NCI-H526 treated with DMSO at 0.1 percent for 48 hours (cell line): Measurements from ENCODE around the gene STK25.
"Not testable (repeated sequence)": the region's sequence is repeated elsewhere in the genome, so short reads cannot be mapped to it uniquely, and the experiment has no call there.

Experiments
- DNase-seq: peaks from one replicate; lab custom pipeline; 2025; lab: John Stamatoyannopoulos, UW

Gene STK25

DNA sequence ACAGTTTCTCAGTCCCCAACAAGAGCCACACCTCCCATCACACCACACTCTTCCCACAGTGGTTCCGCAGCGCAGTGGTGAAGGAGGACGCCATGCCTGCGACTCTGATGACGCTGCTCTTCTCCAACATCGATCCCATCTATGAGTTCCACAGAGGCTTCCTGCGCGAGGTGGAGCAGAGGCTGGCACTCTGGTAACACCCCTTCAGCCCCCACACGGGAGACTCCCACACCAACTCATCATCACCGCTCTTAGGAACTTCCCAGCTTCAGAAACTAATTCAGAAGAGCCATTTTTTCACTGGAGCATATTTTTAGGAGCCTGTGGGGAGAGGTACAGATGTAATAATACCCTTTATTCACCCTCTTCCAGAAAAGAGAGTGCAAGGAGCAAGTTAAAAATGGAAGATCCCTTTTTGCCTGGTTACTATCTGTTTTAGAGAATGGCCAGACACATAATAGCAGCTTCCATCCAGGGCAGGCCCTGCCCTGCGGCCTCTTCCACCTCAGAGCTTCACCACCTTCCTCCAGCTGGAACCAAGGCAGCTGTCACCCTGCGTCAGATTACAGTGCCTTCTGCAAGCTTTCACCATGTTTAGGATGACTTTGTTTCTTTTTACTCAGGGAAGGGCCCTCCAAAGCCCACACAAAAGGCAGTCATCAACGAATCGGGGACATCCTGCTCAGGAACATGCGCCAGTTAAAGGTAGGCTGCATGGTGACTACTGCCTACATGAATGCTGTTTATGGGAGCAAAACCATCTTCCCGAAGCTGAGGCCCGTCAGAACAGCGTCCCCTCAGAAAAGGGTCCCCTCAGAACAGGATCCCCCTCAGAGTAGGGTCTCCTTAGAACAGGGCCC, 44.9 kb downstream of the STK25 start:
- no peak for DNase-seq

DNA sequence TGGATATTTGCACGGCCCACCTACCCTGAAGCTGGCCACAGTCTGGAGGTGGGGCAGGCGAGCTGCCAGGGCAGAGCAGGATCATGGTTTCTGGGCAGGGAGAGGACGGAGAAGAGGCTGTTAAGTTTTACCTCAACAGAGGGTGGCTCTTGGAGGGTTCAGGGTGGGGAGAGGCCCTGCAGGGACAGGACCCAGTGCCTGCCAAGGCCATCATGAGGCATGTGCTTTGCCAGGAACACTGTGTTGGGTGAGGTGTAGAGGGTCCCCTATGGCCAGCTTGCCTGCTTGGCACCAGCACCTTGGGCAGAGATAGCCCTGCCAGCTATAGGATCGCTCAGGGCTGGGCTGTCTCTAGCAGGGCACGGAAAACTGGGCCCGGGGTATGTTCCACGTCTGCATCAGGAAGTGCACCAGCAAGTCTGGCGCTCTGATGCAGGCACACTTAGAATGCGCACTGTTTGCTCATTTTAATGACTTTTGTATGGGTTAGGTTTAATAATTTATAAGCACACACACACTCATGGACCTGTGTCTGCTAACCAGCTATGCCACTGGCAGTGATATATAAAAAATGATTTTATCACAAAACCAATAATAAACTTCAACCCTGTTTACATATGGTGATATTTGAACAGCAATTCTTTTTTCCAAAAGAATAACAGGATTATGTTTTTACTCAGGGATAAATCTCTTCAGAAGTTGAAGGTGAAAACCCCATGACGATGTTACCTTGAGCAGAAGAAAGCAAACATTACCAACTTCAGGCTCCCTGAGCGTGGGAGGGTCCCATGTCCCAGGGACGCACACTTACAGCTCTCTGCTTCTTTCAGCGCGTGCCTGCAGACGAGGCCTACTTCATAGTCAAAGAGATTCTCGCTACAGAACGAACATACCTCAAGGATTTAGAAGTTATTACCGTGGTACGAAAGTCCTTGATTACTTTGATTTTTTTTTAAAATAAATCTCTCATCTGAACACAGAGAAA, 46.4 kb downstream of the STK25 start:
- DNase-seq: no peak

DNA sequence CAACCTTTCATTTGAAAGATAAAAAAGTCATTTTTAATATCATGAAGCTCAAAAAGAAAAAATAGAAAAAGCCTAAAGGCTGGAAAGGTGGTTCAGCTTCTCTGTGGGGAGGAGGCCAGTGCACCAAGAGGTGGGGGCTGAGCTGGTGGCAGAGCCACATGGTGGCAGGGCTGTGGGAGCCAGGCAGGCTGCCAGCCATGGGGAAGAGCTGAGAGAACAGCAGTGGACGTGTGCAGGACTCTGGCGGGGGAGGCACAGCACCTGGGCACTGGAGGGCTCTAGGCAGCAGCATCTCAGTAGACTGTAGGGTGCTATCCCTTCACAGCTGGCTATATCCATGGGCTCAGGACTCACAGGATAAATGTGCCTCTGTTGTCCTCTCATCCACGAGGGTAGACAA, 47.8 kb downstream of the STK25 start:
- no peak for DNase-seq

DNA sequence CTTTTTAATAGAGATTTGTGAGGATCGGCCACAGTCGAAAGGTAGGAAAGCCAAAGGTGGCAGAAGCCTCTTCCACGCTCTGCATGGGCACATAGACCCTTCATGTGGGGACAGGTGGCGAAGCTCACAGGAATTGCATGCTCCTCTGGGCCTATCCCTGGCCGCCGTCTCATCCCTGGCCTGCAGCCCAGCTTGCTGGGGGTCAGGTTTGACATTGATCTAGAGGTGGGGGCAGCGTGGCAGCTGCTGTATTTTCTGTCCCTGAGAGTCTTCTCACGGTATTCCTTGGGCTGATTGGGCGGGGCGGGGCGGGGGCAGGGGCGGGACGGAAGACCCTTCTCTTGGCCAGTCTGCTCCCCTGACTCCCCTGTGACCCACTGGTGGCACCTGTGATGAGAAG, 48.9 kb downstream of the STK25 start:
- DNase-seq: no peak

DNA sequence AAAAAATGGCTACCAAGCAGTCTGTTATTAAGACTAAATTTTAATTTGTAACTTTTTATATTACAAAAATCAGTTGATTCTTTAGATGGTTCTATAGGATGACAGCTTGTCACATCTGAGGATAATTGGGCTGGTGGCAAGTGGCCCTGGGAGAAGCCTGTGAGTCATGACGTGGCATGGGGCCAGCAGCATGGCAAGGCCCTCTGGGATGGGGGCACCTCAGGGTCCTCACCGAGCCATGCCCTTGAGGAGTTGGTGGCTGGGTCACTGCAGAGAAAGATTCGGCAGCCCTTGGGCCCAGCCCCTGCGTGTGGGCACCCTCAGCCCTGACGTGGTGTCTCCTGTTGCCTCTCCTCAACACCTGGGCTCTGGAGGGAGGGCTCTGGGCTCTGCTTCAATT, 49.7 kb downstream of the STK25 start:
- no peak for DNase-seq

DNA sequence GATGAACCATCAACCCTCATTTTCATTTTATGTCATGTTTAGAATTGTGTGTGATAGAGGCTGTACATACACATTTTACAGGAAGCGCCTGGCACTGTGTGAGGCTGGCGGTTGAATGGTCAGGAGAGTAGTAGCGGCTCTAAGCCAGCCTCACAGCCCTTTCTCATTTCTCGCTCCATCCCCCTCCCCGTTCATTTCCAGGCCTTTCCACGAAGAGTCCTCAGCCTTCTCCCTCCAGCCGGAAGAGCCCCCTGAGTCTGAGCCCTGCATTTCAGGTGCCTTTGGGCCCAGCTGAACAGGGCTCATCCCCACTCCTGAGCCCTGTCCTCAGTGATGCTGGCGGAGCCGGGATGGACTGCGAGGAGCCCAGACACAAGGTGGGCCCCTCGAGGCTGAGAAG, 51.8 kb downstream of the STK25 start:
- DNase-seq: no peak

DNA sequence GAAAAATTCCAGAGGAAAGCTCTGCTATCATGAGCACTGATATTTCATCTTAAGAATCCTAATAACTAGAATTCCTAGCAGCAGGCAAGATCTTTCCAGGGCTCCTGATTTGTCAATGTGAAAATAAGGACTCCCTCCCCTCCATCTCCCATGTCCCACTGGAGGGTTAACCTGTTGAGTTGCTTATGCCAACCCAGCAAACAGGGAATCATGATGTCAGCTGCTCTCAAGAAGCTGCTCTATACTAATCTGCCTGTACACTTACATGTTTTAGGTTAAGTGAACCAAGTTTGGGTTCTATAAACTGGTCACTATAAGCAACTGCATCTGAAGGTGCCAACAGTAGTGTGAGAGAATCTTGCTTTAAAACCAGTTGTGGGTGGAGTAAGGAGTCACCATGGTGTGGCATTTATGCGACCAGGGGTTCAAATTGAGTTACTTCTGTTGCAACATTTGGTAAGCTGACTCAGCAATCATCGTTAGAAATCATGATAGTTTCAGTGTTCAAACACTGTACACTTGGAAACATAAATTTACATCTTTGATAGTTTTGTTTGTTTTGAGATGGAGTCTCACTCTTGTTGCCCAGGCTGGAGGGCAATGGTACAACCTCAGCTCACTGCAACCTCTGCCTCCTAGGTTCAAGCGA, 53.4 kb downstream of the STK25 start:
- no peak for DNase-seq

DNA sequence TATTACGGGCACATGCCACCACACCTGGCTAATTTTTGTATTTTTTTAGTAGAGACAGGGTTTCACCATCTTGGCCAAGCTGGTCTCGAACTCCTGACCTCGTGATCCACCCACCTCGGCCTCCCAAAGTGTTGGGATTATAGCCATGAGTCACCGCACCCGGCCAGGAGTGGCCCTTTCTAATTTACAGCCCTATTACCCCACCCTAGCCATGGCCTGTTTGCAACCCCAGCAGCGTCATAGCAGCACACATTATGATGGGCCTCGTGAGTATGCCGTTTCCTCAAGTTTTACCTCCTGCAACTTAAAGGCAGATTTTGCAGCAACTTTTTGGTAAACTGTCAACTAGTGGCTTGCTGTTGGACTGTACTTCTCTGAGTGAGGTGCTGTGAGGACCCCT, 54.5 kb downstream of the STK25 start:
- not testable (repeated sequence) for DNase-seq

DNA sequence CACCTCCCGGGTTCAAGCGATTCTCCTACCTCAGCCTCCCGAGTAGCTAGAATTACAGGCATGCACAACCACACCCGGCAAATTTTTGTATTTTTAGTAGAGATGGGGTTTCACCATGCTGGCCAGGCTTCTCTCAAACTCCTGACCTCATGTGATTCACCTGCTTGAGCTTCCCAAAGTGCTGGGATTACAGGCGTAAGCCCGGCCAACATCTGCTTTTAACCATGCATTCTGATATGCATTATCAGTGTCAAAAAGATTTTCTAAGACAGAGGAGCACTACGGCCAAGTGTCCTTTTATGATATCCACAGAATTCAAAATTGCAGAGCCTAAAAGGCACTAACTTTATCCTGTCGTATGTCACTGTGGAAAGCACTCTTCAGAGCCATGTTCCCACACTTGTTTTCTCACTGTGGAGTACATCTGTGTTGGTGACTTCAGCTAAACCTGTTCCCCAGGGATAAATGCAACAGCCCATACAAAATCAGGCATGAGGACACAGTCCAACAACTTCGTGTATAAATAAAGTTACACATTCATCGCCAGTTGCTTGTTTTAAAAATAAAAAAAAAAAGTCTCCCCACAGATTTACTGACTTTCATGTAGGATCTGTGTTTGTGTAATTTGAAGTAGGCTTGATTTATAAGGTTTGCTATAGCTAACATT, 56.4 kb downstream of the STK25 start:
- no peak for DNase-seq

DNA sequence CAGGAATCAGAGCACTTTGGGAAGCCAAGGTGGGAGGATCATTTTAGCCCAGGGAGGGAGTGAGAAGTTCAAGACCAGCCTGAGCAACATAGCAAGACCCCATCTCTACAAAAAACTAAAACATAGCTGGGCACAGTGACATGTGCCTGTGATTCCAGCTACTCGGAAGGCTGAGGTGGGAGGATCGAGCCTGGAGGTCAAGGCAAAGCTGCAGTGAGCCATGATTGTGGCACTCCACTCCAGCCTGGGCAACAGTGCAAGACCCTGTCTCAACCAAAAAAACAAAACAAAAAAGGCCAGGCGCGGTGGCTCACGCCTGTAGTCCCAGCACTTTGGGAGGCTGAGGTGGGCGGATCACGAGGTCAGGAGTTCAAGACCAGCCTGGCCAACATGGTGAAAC, 58.3 kb downstream of the STK25 start:
- not testable (repeated sequence) for DNase-seq

DNA sequence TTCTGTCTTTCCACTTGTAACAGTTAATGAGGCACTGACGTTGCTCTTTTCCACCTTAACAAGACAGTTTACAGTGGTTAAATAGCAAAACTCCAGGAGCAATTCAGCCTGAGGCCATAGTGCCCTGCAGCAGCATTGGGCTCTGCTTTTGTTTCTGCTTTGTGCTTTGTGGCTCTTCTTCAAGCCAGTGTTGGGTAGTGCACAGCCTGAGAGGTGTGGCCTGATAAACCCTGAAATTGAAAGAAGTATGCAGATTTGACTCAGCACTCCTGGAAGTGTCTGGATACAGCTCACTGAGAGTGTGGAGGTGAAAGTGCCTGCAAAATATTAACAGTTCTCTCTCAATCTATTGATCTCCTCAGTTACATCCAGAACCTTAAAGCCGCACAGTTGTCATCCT, 63.0 kb downstream of the STK25 start:
- DNase-seq: no peak

DNA sequence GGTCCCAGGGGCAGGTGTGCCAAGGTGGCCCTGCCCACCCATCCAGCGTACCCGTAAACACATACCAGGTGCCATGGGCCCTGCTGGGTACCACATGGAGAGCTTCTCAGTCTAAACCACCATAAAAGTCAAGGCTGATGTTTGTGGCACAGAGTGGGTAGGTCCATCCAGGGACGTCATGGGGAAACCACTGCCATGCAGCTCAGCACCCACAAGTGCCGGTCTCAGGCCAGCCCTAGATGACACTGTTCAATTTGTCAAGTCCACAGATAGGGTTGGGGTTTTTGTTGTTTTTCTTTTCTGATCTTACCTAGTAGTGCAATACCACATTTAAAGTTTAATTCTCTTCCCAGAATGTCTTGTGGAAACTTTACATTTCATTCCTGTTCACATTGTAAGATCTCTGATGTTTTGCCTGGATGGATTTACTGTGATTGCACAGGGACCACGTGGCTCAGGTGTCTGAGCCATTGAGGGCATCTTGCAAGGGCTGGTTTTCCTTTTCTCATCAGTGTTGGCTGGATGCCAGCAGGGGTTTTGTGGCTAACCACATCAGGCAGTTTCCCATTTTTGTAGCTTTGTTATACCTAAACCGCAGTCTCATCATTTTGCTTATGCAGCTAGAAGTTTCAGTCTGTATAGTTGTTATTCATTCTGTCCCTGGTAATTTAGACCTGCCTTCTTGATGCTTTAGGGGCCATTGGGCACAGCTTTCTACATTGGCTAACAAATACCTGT, 64.7 kb downstream of the STK25 start:
- no peak for DNase-seq
